Measurements from ENCODE around the gene CTNNBIP1.

GRCh38 chr1:9916452-9916851, 6.4 kb upstream of the CTNNBIP1 start:
- no peak for TF ChIP-seq EZH2 (IDR thresholded peaks at IDR 0.05; ENCODE audit: borderline replicate concordance, low read depth, low read length, severe bottlenecking)
- TF ChIP-seq CTCF (IDR thresholded peaks at IDR 0.05; ENCODE audit: extremely low read depth in 1 of 2, insufficient read depth in 1 of 2, low read depth in 1 of 2, low read length in 2 of 2): no peak
- TF ChIP-seq POLR2AphosphoS5 (IDR thresholded peaks at IDR 0.05; ENCODE audit: insufficient read depth, low read depth, low read length): no peak
- TF ChIP-seq POLR2A (IDR thresholded peaks at IDR 0.05; ENCODE audit: low read depth, low read length): no peak
- TF ChIP-seq MAX (IDR thresholded peaks at IDR 0.05; ENCODE audit: insufficient read depth, insufficient read length): no peak
- no peak for TF ChIP-seq JUN (IDR thresholded peaks at IDR 0.05; ENCODE audit: borderline replicate concordance, insufficient read depth, insufficient read length, low read depth)
